ENCODE measurements around the gene RIMKLB. TPM values are rescaled to one million over a fixed set of nuclear protein-coding genes. Genes with fewer than 3 reads are reported as not detected.
"Not testable (repeated sequence)": the region's sequence is repeated elsewhere in the genome, so short reads cannot be mapped to it uniquely, and the experiment has no call there.

RIMKLB gene
- total and polyA plus RNA-seq, 2 of the 8 experiments (the other 6 are each of a cell fraction or from before 2014, with no cell fraction given), result 37.8 to 78.2 TPM

- not testable (repeated sequence) for H3K9ac ChIP-seq (replicated peaks in 1 of 4; ENCODE audit: extremely low read depth in 1 of 4, low read depth in 3 of 4, low read length in 3 of 4); H3K27ac ChIP-seq (ENCODE audit: low read depth, low read length); H3K9me3 ChIP-seq (ENCODE audit: insufficient read depth in 2 of 2, low read depth in 1 of 2, low read length in 1 of 2); DNase-seq (ENCODE audit: low read depth in 1 of 2, low spot score in 2 of 2); H3K14ac ChIP-seq (ENCODE audit: insufficient read length); H2BK5ac ChIP-seq (ENCODE audit: low read depth, low read length); H3K23ac ChIP-seq (ENCODE audit: insufficient read length); H2AK5ac ChIP-seq (ENCODE audit: low read depth, low read length); H2AFZ ChIP-seq (ENCODE audit: low read length); H2BK12ac ChIP-seq (ENCODE audit: low read depth, low read length); H3K18ac ChIP-seq (ENCODE audit: extremely low read depth, low read length); H4K91ac ChIP-seq (replicated peaks; ENCODE audit: insufficient read length, low read length); H3K4ac ChIP-seq (replicated peaks; ENCODE audit: insufficient read length, low read depth, low read length); H3K4me2 ChIP-seq (ENCODE audit: insufficient read depth in 1 of 2, low read depth in 2 of 2, low read length in 2 of 2); H3K23me2 ChIP-seq (ENCODE audit: low read depth, low read length); H3K27me3 ChIP-seq (replicated peaks in 1 of 4; ENCODE audit: control insufficient read depth in 3 of 4, extremely low read depth in 1 of 4, insufficient read depth in 3 of 4, low read length in 3 of 4); H3K4me1 ChIP-seq (replicated peaks in 1 of 4; ENCODE audit: control insufficient read depth in 3 of 4, insufficient read depth in 4 of 4, low read length in 3 of 4); H4K5ac ChIP-seq (ENCODE audit: insufficient read length, low read depth, low read length); H4K8ac ChIP-seq (ENCODE audit: extremely low read depth, insufficient read depth, low read length); H3K4me3 ChIP-seq (ENCODE audit: extremely low read depth in 1 of 4, insufficient read depth in 2 of 4, low read depth in 3 of 4, low read length in 4 of 4); H3K56ac ChIP-seq (replicated peaks; ENCODE audit: insufficient read length, low read depth, low read length); H2BK15ac ChIP-seq (ENCODE audit: low read length); H3K79me1 ChIP-seq (ENCODE audit: low read depth, low read length); H2BK20ac ChIP-seq (ENCODE audit: low read length); FAIRE-seq; H4K20me1 ChIP-seq (replicated peaks in 1 of 2; ENCODE audit: control insufficient read depth in 1 of 2, insufficient read depth in 2 of 2, low read length in 2 of 2); H2BK120ac ChIP-seq (replicated peaks; ENCODE audit: low read depth, low read length)
- peaks cover 0 to 36% of the 10 kb centered on the region in 2 experiments; a peak in 2 of 4 replicates for H3K79me2 ChIP-seq (ENCODE audit: control insufficient read depth in 1 of 2, insufficient read depth in 2 of 2, low read length in 2 of 2)
- ChIA-PET POLR2A (ENCODE audit: partially characterized antibody) (interaction anchor here (0.6 to 1.3 kb wide), 2 partner anchors 53 to 188 kb away, joined by 3 read pairs; no protein-coding TSS in a partner anchor), CTCF (ENCODE audit: partially characterized antibody) (interaction anchor here (0.8 to 1.5 kb wide), 4 partner anchors 11 to 201 kb away, joined by 3 to 5 read pairs (median 3); no protein-coding TSS in a partner anchor)
- 93% methylated on average over 7 of the region's 8 CpGs; no CpG with 5 or more reads in 1 of the 2 experiments for WGBS, 2 experiments (ENCODE audit: extremely low coverage in 1 of 2, insufficient coverage in 1 of 2, insufficient read length in 1 of 2, insufficient replicate concordance in 2 of 2, low coverage in 1 of 2, low lambda C conversion rate in 2 of 2, missing lambda C conversion rate in 1 of 2)
- peaks cover 0 to 23% (median 3%) of the 10 kb centered on the region in 4 experiments; a peak in 4 of 8 replicates for H3K36me3 ChIP-seq (ENCODE audit: control insufficient read depth in 2 of 4, insufficient read depth in 4 of 4, low read length in 3 of 4)
Observed at GRCh38 chr12:8745631-8746030, 47.8 kb downstream of the RIMKLB start.

Data from H1 (cell line).